ENCODE results near the gene NGF. TPM values are rescaled to one million over a fixed set of nuclear protein-coding genes. Genes with fewer than 3 reads are reported as not detected.

The NGF gene
- total RNA-seq, 2 donors from 2014 or later: 1.1 to 1.4 TPM

DNA sequence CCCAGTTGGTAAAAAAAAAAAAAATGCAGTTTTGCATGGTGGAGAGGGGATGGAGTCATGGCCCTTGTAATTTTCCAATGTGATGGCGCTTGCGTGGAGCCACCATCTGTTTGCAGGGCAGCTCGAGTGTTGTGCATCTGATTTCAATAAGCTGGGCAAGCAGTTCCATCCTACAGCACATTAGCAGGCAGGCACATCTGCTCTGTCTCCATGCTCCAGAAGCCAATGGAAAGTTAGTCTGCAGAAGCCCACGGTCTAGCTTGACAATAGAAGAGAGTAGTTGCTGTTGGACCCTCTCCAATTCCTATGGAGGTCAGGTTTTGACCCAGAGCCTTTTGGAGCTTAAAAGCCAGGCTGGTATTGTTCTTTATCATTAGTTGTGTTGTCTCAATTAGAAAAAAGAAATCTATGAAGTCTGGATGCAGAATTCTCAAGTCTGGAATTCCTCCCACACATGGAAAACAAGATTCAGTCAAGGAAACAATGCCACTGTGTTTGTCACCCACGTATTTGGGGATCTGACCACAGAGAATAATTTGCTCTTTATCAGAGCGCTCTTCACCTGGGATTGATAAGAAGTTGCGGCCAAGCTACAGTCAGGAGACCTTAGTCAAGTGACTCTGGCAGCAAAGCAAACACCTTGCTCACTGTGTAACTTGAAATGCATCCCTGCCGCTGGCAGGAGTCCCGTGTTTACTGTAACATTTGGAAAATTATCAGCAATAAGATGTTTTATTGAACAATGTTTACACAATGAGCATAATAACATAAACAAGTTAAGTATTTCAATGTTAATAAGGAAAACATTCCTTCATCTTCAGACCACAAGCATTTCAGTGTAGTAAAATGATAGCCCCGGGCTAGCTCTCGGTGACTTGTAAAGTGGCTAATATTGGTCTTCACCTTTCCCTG lies 20.7 kb downstream of the NGF start:
- Histone ChIP-seq H3K36me3 (no peaks in the 10 kb centered on the region), H3K27me3 (replicated peaks; ENCODE audit: insufficient read depth) (no peaks in the 10 kb centered on the region), H3K27ac (no peak overlapping the region), H3K9me3 (no peaks in the 10 kb centered on the region), H3K4me1 (replicated peaks) (no peaks in the 10 kb centered on the region), H3K4me3 (no peak overlapping the region)
- DNase-seq (ENCODE audit: low spot score): peak; percentile 22
- 63% methylated on average over 11 of the region's 11 CpGs for WGBS
- TF ChIP-seq POLR2A (IDR thresholded peaks at IDR 0.05): no peak
- TF ChIP-seq POLR2AphosphoS5 (IDR thresholded peaks at IDR 0.05): peak; percentile 67
- intact Hi-C loops (cut with DNase I): no loop called here

GRCh38 chr1:115314765-115315164 lies 23.3 kb downstream of the NGF start:
- no peaks in the 10 kb centered on the region for H3K36me3 ChIP-seq
- no peaks in the 10 kb centered on the region for H3K4me1 ChIP-seq (replicated peaks)
- H3K9me3 ChIP-seq: no peaks in the 10 kb centered on the region
- no peak for DNase-seq (ENCODE audit: low spot score)
- no peak for TF ChIP-seq POLR2A (IDR thresholded peaks at IDR 0.05)
- TF ChIP-seq POLR2AphosphoS5 (IDR thresholded peaks at IDR 0.05): no peak
- TF ChIP-seq, protein P1, sequence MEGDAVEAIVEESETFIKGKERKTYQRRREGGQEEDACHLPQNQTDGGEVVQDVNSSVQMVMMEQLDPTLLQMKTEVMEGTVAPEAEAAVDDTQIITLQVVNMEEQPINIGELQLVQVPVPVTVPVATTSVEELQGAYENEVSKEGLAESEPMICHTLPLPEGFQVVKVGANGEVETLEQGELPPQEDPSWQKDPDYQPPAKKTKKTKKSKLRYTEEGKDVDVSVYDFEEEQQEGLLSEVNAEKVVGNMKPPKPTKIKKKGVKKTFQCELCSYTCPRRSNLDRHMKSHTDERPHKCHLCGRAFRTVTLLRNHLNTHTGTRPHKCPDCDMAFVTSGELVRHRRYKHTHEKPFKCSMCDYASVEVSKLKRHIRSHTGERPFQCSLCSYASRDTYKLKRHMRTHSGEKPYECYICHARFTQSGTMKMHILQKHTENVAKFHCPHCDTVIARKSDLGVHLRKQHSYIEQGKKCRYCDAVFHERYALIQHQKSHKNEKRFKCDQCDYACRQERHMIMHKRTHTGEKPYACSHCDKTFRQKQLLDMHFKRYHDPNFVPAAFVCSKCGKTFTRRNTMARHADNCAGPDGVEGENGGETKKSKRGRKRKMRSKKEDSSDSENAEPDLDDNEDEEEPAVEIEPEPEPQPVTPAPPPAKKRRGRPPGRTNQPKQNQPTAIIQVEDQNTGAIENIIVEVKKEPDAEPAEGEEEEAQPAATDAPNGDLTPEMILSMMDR (IDR thresholded peaks at IDR 0.05): no peak
- no peaks in the 10 kb centered on the region for H3K27me3 ChIP-seq (replicated peaks; ENCODE audit: insufficient read depth)
- H3K27ac ChIP-seq: no peak overlapping the region
- intact Hi-C loops (cut with DNase I): no loop called here
- 62% methylated on average over 3 of the region's 3 CpGs for WGBS
- H3K4me3 ChIP-seq: no peak overlapping the region

DNA sequence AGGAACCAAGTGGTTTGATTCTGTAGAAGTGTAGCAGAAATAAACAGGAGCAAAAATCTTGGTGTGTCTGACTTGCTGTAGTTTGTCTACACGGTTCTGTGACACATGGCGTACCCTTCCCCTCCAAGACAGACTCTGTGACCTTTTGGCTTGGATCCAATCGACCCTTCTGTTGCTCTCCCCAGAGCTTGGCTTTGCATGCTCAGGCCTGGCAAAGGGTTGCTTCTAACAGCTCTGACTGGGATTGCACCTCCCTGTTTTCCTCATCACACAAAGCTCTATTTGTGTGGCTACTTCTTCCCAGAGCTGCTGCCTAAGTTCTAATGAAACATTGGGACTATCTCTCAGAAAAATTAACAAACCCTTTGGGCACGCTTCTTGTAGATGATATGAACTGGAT lies 24.0 kb downstream of the NGF start:
- H3K4me1 ChIP-seq (replicated peaks): no peaks in the 10 kb centered on the region
- intact Hi-C loops (cut with DNase I): no loop called here
- H3K27me3 ChIP-seq (replicated peaks; ENCODE audit: insufficient read depth): no peaks in the 10 kb centered on the region
- H3K9me3 ChIP-seq: no peaks in the 10 kb centered on the region
- H3K4me3 ChIP-seq: no peak overlapping the region
- H3K36me3 ChIP-seq: no peaks in the 10 kb centered on the region
- WGBS: 53% methylated on average over 4 of the region's 4 CpGs
- DNase-seq (ENCODE audit: low spot score): no peak
- no peak overlapping the region for H3K27ac ChIP-seq
- TF ChIP-seq POLR2AphosphoS5 (IDR thresholded peaks at IDR 0.05) (no peak), POLR2A (IDR thresholded peaks at IDR 0.05) (no peak)
- TF ChIP-seq, protein P1 (IDR thresholded peaks at IDR 0.05): no peak

- H3K27ac ChIP-seq: no peak overlapping the region
- intact Hi-C loops (cut with DNase I): no loop called here
- no peak for DNase-seq (ENCODE audit: low spot score)
- WGBS: 79% methylated on average over 1 of the region's 1 CpG
- no peaks in the 10 kb centered on the region for H3K27me3 ChIP-seq (replicated peaks; ENCODE audit: insufficient read depth)
- no peak overlapping the region for H3K4me3 ChIP-seq
- TF ChIP-seq, protein P1 (IDR thresholded peaks at IDR 0.05): no peak
- TF ChIP-seq POLR2A (IDR thresholded peaks at IDR 0.05) (no peak), POLR2AphosphoS5 (IDR thresholded peaks at IDR 0.05) (no peak)
- no peaks in the 10 kb centered on the region for H3K36me3 ChIP-seq
- no peaks in the 10 kb centered on the region for H3K9me3 ChIP-seq
- no peaks in the 10 kb centered on the region for H3K4me1 ChIP-seq (replicated peaks)
These were observed 24.9 kb downstream of the NGF start for GRCh38 chr1:115313182-115313581.

DNA sequence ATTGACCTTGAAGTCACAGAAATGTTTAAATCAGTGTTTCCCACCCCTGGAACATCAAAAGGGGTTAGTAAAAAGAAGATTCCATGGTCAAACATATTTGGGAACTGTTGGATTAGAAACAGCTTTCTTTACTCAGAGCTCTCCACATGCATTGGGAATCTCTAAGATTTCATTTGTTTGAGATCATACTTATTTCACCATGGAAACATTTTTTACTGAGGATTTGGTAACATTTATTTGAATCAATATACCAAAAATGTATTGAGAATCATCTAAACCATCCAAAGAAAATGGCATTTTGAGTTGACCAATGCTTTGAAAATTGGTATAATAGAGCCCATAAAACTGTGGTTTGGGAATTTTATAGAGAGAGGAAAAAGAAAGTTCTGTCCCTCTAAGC lies 25.3 kb downstream of the NGF start:
- H3K27ac ChIP-seq: no peak overlapping the region
- intact Hi-C loops (cut with DNase I): no loop called here
- TF ChIP-seq POLR2AphosphoS5 (IDR thresholded peaks at IDR 0.05) (no peak), POLR2A (IDR thresholded peaks at IDR 0.05) (no peak)
- TF ChIP-seq, protein P1 (IDR thresholded peaks at IDR 0.05): no peak

More for the DNA sequence above, 25.3 kb downstream of the NGF start:
- no peaks in the 10 kb centered on the region for H3K27me3 ChIP-seq (replicated peaks; ENCODE audit: insufficient read depth)
- H3K4me1 ChIP-seq (replicated peaks): no peaks in the 10 kb centered on the region
- DNase-seq (ENCODE audit: low spot score): no peak
- H3K4me3 ChIP-seq: no peak overlapping the region
- no peaks in the 10 kb centered on the region for H3K9me3 ChIP-seq
- no peaks in the 10 kb centered on the region for H3K36me3 ChIP-seq

All from prostate gland (tissue), 2 donors.